Keratinocyte (primary cell): Measurements from ENCODE around the gene ADAM19.

Experiments
- EZH2 ChIP-seq: IDR thresholded peaks from one replicate; pipeline ENCODE4 v1.6.1; 2012; ENCODE audit warnings: inconsistent platforms, mild to moderate bottlenecking, low read length, moderate library complexity
- TF ChIP-seq, protein P1 (sequence below), 3 experiments: IDR thresholded peaks in 1 of 3; conservative IDR thresholded peaks in 1 of 3; optimal IDR thresholded peaks in 1 of 3; 2 replicates in 2 of 3; 3 replicates in 1 of 3; pipeline versions ENCODE3 to v1.5.1; 2011; ENCODE audit warnings: low read length in 3 of 3, mild to moderate bottlenecking in 3 of 3, moderate library complexity in 2 of 3, control low read depth in 1 of 3, inconsistent platforms in 1 of 3; ENCODE audit not compliant: insufficient read depth in 2 of 3; ENCODE audit errors: extremely low read depth in 1 of 3

DNA sequence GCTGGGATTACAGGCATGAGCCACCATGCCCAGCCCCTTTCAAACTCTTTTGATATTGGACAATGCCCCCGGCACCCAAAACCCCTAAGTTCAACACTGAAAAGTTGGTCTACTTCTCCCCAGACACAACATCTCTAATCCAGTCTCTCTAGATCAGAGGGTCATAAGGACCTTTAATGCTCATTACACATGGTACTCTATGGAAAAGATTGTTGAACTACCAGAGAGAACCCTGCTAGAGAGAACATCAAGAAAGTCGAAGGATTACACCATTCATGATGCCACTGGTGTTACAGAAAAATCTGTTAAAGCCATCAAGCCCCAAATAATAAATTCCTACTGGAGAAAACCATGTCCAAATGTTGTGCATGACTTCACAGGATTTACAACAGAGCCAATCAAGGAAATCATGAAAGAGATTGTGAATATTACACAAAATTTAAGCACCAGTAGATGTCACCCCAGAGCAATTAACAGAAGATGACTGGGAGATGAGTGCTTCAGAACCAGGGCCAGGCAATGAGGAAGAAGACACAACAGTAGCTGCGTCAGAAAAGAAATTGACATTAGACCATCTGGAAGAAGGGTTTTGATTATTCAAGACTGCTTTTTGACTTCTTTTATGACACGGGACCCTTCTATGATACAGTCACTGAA, 143.9 kb downstream of the ADAM19 start:
- TF ChIP-seq, protein P1, sequence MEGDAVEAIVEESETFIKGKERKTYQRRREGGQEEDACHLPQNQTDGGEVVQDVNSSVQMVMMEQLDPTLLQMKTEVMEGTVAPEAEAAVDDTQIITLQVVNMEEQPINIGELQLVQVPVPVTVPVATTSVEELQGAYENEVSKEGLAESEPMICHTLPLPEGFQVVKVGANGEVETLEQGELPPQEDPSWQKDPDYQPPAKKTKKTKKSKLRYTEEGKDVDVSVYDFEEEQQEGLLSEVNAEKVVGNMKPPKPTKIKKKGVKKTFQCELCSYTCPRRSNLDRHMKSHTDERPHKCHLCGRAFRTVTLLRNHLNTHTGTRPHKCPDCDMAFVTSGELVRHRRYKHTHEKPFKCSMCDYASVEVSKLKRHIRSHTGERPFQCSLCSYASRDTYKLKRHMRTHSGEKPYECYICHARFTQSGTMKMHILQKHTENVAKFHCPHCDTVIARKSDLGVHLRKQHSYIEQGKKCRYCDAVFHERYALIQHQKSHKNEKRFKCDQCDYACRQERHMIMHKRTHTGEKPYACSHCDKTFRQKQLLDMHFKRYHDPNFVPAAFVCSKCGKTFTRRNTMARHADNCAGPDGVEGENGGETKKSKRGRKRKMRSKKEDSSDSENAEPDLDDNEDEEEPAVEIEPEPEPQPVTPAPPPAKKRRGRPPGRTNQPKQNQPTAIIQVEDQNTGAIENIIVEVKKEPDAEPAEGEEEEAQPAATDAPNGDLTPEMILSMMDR (optimal IDR thresholded peaks at IDR 0.05 in 1 of 3, IDR thresholded peaks at IDR 0.05 in 1 of 3, conservative IDR thresholded peaks at IDR 0.05 in 1 of 3; ENCODE audit: extremely low read depth in 1 of 3, insufficient read depth in 2 of 3, low read length in 3 of 3): peak; percentile 28 to 48 (median 47)
- no peak for TF ChIP-seq EZH2
